Fibroblast of lung (primary cell): ENCODE measurements around the gene KMT2C.
"Not testable (repeated sequence)": the region's sequence is repeated elsewhere in the genome, so short reads cannot be mapped to it uniquely, and the experiment has no call there.

ENCODE experiments used
- CTCF ChIP-seq, 2 donors: IDR thresholded peaks in 1 of 2; conservative IDR thresholded peaks in 1 of 2; 1 replicate in 1 of 2; 2 replicates in 1 of 2; pipeline ENCODE4 v1.5.1; 2011 to 2012; ENCODE audit warnings: low read length in 2 of 2, control low read depth in 1 of 2, inconsistent platforms in 1 of 2, low read depth in 1 of 2, mild to moderate bottlenecking in 1 of 2
- EZH2 ChIP-seq: IDR thresholded peaks from 2 replicates; pipeline ENCODE4 v1.5.1; 2012; ENCODE audit warnings: low read length, control low read depth, mild to moderate bottlenecking; ENCODE audit errors: missing control alignments

- not testable (repeated sequence) for TF ChIP-seq CTCF (conservative IDR thresholded peaks at IDR 0.05 in 1 of 2, IDR thresholded peaks at IDR 0.05 in 1 of 2; ENCODE audit: low read depth in 1 of 2, low read length in 2 of 2); EZH2
Observed at GRCh38 chr7:152471023-152471620, 35.3 kb upstream of the KMT2C start.
